22Rv1 (cell line): ENCODE data around the gene FXYD6.

Source experiments
- ZFX ChIP-seq: fragments of 450-650 bp; IDR thresholded peaks from 2 replicates; pipeline ENCODE4 v1.6.1; 2017; ENCODE audit warnings: antibody characterized with exemption, borderline replicate concordance
- TF ChIP-seq, protein P1 (sequence below): fragments of 450-650 bp; IDR thresholded peaks from 2 replicates; pipeline ENCODE4 v1.5.1; 2017; ENCODE audit warnings: mild to moderate bottlenecking

DNA sequence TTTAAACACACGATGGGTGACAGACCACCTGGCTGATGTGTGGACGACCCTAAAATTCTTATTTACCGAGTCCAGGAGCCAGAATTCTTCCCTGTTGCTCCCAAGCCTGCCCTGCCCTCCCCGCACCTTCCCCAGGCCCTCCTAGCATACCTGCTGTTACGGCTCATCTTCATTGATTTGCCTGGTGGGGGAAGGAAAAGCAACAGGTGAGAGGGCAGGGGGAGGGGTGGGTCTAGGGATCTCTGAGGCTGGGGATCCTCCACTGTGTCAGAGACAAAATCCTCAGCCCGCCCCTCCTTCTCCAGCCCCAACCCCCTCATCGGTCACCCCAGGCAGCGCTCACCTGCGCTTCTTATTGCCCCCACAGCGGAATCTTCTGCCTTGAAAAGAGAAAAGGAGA, 55.9 kb downstream of the FXYD6 start:
- TF ChIP-seq, protein P1, sequence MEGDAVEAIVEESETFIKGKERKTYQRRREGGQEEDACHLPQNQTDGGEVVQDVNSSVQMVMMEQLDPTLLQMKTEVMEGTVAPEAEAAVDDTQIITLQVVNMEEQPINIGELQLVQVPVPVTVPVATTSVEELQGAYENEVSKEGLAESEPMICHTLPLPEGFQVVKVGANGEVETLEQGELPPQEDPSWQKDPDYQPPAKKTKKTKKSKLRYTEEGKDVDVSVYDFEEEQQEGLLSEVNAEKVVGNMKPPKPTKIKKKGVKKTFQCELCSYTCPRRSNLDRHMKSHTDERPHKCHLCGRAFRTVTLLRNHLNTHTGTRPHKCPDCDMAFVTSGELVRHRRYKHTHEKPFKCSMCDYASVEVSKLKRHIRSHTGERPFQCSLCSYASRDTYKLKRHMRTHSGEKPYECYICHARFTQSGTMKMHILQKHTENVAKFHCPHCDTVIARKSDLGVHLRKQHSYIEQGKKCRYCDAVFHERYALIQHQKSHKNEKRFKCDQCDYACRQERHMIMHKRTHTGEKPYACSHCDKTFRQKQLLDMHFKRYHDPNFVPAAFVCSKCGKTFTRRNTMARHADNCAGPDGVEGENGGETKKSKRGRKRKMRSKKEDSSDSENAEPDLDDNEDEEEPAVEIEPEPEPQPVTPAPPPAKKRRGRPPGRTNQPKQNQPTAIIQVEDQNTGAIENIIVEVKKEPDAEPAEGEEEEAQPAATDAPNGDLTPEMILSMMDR: no peak
- no peak for TF ChIP-seq ZFX
